ENCODE results near the gene SMIM36. TPM values are rescaled to one million over a fixed set of nuclear protein-coding genes. Genes with fewer than 3 reads are reported as not detected.

The SMIM36 gene

Small RNAs within 50 kb of the gene (small RNA-seq; reads per million reads assigned to genes)
- gene RNU6-1249P, result not detected

All from skeletal muscle satellite cell (primary cell).